ENCODE results near the gene KIAA1549. TPM values are rescaled to one million over a fixed set of nuclear protein-coding genes. Genes with fewer than 3 reads are reported as not detected.

KIAA1549 gene
- polyA plus RNA-seq, 2 donors = 0.16 to 0.20 TPM

- Histone ChIP-seq H3K4me3 (ENCODE audit: low read depth in 1 of 2, low read length in 2 of 2) (no peak overlapping the region), H3K36me3 (ENCODE audit: control insufficient read depth in 2 of 2, insufficient read depth in 2 of 2, low read length in 1 of 2) (no peaks in the 10 kb centered on the region), H3K27ac (ENCODE audit: low read depth in 2 of 2, low read length in 1 of 2) (no peak overlapping the region), H3K9me3 (ENCODE audit: control insufficient read depth in 2 of 2, insufficient read depth in 1 of 2, low read depth in 1 of 2, low read length in 1 of 2) (no peaks in the 10 kb centered on the region), H3K27me3 (ENCODE audit: control insufficient read depth in 1 of 2, insufficient read depth in 2 of 2, low read length in 2 of 2) (no peaks in the 10 kb centered on the region), H3K4me1 (ENCODE audit: control insufficient read depth in 2 of 2, insufficient read depth in 2 of 2, low read length in 1 of 2) (no peaks in the 10 kb centered on the region)
- WGBS, 2 donors = 71 to 76% methylated on average over 6 of the region's 6 CpGs
Measured at GRCh38 chr7:138881579-138882188, 99.5 kb downstream of the KIAA1549 start.

- no peaks in the 10 kb centered on the region for H3K9me3 ChIP-seq (ENCODE audit: control insufficient read depth in 2 of 2, insufficient read depth in 1 of 2, low read depth in 1 of 2, low read length in 1 of 2)
- no peak overlapping the region for H3K4me3 ChIP-seq (ENCODE audit: low read depth in 1 of 2, low read length in 2 of 2)
- H3K27ac ChIP-seq (ENCODE audit: low read depth in 2 of 2, low read length in 1 of 2) = no peak overlapping the region
- no peaks in the 10 kb centered on the region for H3K27me3 ChIP-seq (ENCODE audit: control insufficient read depth in 1 of 2, insufficient read depth in 2 of 2, low read length in 2 of 2)
- H3K4me1 ChIP-seq (ENCODE audit: control insufficient read depth in 2 of 2, insufficient read depth in 2 of 2, low read length in 1 of 2) = no peaks in the 10 kb centered on the region
- no peaks in the 10 kb centered on the region for H3K36me3 ChIP-seq (ENCODE audit: control insufficient read depth in 2 of 2, insufficient read depth in 2 of 2, low read length in 1 of 2)
- WGBS, 2 donors = 58 to 62% methylated on average over 13 of the region's 13 CpGs
Measured at GRCh38 chr7:138880881-138881578, 100.2 kb downstream of the KIAA1549 start.

GRCh38 chr7:138879356-138879755 is 101.8 kb downstream of the KIAA1549 start:
- Histone ChIP-seq H3K9me3 (ENCODE audit: control insufficient read depth in 2 of 2, insufficient read depth in 1 of 2, low read depth in 1 of 2, low read length in 1 of 2) (no peaks in the 10 kb centered on the region), H3K27ac (ENCODE audit: low read depth in 2 of 2, low read length in 1 of 2) (no peak overlapping the region), H3K4me1 (ENCODE audit: control insufficient read depth in 2 of 2, insufficient read depth in 2 of 2, low read length in 1 of 2) (no peaks in the 10 kb centered on the region), H3K27me3 (ENCODE audit: control insufficient read depth in 1 of 2, insufficient read depth in 2 of 2, low read length in 2 of 2) (no peaks in the 10 kb centered on the region), H3K4me3 (ENCODE audit: low read depth in 1 of 2, low read length in 2 of 2) (no peak overlapping the region), H3K36me3 (ENCODE audit: control insufficient read depth in 2 of 2, insufficient read depth in 2 of 2, low read length in 1 of 2) (no peaks in the 10 kb centered on the region)
- WGBS, 2 donors = 92 to 93% methylated on average over 10 of the region's 10 CpGs

- Histone ChIP-seq H3K36me3 (ENCODE audit: control insufficient read depth in 2 of 2, insufficient read depth in 2 of 2, low read length in 1 of 2) (no peaks in the 10 kb centered on the region), H3K4me1 (ENCODE audit: control insufficient read depth in 2 of 2, insufficient read depth in 2 of 2, low read length in 1 of 2) (no peaks in the 10 kb centered on the region), H3K4me3 (ENCODE audit: low read depth in 1 of 2, low read length in 2 of 2) (no peak overlapping the region), H3K27ac (ENCODE audit: low read depth in 2 of 2, low read length in 1 of 2) (no peak overlapping the region), H3K27me3 (ENCODE audit: control insufficient read depth in 1 of 2, insufficient read depth in 2 of 2, low read length in 2 of 2) (no peaks in the 10 kb centered on the region), H3K9me3 (ENCODE audit: control insufficient read depth in 2 of 2, insufficient read depth in 1 of 2, low read depth in 1 of 2, low read length in 1 of 2) (no peaks in the 10 kb centered on the region)
Measured at GRCh38 chr7:138878856-138879255, 102.3 kb downstream of the KIAA1549 start.

GRCh38 chr7:138878051-138878450 is 103.1 kb downstream of the KIAA1549 start:
- Histone ChIP-seq H3K36me3 (ENCODE audit: control insufficient read depth in 2 of 2, insufficient read depth in 2 of 2, low read length in 1 of 2) (no peaks in the 10 kb centered on the region), H3K4me3 (ENCODE audit: low read depth in 1 of 2, low read length in 2 of 2) (no peak overlapping the region), H3K27ac (ENCODE audit: low read depth in 2 of 2, low read length in 1 of 2) (no peak overlapping the region), H3K9me3 (ENCODE audit: control insufficient read depth in 2 of 2, insufficient read depth in 1 of 2, low read depth in 1 of 2, low read length in 1 of 2) (no peaks in the 10 kb centered on the region), H3K4me1 (ENCODE audit: control insufficient read depth in 2 of 2, insufficient read depth in 2 of 2, low read length in 1 of 2) (no peaks in the 10 kb centered on the region), H3K27me3 (ENCODE audit: control insufficient read depth in 1 of 2, insufficient read depth in 2 of 2, low read length in 2 of 2) (no peaks in the 10 kb centered on the region)
- 95 to 97% methylated on average over 7 of the region's 7 CpGs for WGBS, 2 donors

- 87 to 94% methylated on average over 4 of the region's 4 CpGs for WGBS, 2 donors
- Histone ChIP-seq H3K4me3 (ENCODE audit: low read depth in 1 of 2, low read length in 2 of 2) (no peak overlapping the region), H3K27ac (ENCODE audit: low read depth in 2 of 2, low read length in 1 of 2) (no peak overlapping the region), H3K36me3 (ENCODE audit: control insufficient read depth in 2 of 2, insufficient read depth in 2 of 2, low read length in 1 of 2) (no peaks in the 10 kb centered on the region), H3K9me3 (ENCODE audit: control insufficient read depth in 2 of 2, insufficient read depth in 1 of 2, low read depth in 1 of 2, low read length in 1 of 2) (no peaks in the 10 kb centered on the region), H3K27me3 (ENCODE audit: control insufficient read depth in 1 of 2, insufficient read depth in 2 of 2, low read length in 2 of 2) (no peaks in the 10 kb centered on the region), H3K4me1 (ENCODE audit: control insufficient read depth in 2 of 2, insufficient read depth in 2 of 2, low read length in 1 of 2) (no peaks in the 10 kb centered on the region)
Measured at GRCh38 chr7:138876326-138876725, 104.9 kb downstream of the KIAA1549 start.

- H3K27ac ChIP-seq (ENCODE audit: low read depth in 2 of 2, low read length in 1 of 2) = no peak overlapping the region
- H3K36me3 ChIP-seq (ENCODE audit: control insufficient read depth in 2 of 2, insufficient read depth in 2 of 2, low read length in 1 of 2) = no peaks in the 10 kb centered on the region
- H3K9me3 ChIP-seq (ENCODE audit: control insufficient read depth in 2 of 2, insufficient read depth in 1 of 2, low read depth in 1 of 2, low read length in 1 of 2) = no peaks in the 10 kb centered on the region
- H3K4me3 ChIP-seq (ENCODE audit: low read depth in 1 of 2, low read length in 2 of 2) = no peak overlapping the region
- no peaks in the 10 kb centered on the region for H3K4me1 ChIP-seq (ENCODE audit: control insufficient read depth in 2 of 2, insufficient read depth in 2 of 2, low read length in 1 of 2)
- WGBS, 2 donors = 73 to 81% methylated on average over 9 of the region's 9 CpGs
- no peaks in the 10 kb centered on the region for H3K27me3 ChIP-seq (ENCODE audit: control insufficient read depth in 1 of 2, insufficient read depth in 2 of 2, low read length in 2 of 2)
Measured at GRCh38 chr7:138875794-138876193, 105.4 kb downstream of the KIAA1549 start.

- Histone ChIP-seq H3K4me1 (ENCODE audit: control insufficient read depth in 2 of 2, insufficient read depth in 2 of 2, low read length in 1 of 2) (no peaks in the 10 kb centered on the region), H3K27me3 (ENCODE audit: control insufficient read depth in 1 of 2, insufficient read depth in 2 of 2, low read length in 2 of 2) (no peaks in the 10 kb centered on the region), H3K27ac (ENCODE audit: low read depth in 2 of 2, low read length in 1 of 2) (no peak overlapping the region), H3K4me3 (ENCODE audit: low read depth in 1 of 2, low read length in 2 of 2) (no peak overlapping the region), H3K9me3 (ENCODE audit: control insufficient read depth in 2 of 2, insufficient read depth in 1 of 2, low read depth in 1 of 2, low read length in 1 of 2) (peaks cover 0 to 2% of the 10 kb centered on the region in 2 donors), H3K36me3 (ENCODE audit: control insufficient read depth in 2 of 2, insufficient read depth in 2 of 2, low read length in 1 of 2) (peaks cover 0 to 4% of the 10 kb centered on the region in 2 donors)
- WGBS, 2 donors = 74 to 86% methylated on average over 5 of the region's 5 CpGs
Measured at GRCh38 chr7:138873220-138873892, 107.8 kb downstream of the KIAA1549 start.

- Histone ChIP-seq H3K36me3 (ENCODE audit: control insufficient read depth in 2 of 2, insufficient read depth in 2 of 2, low read length in 1 of 2) (peaks cover 0 to 4% of the 10 kb centered on the region in 2 donors), H3K4me3 (ENCODE audit: low read depth in 1 of 2, low read length in 2 of 2) (no peak overlapping the region), H3K27me3 (ENCODE audit: control insufficient read depth in 1 of 2, insufficient read depth in 2 of 2, low read length in 2 of 2) (no peaks in the 10 kb centered on the region), H3K9me3 (ENCODE audit: control insufficient read depth in 2 of 2, insufficient read depth in 1 of 2, low read depth in 1 of 2, low read length in 1 of 2) (peaks cover 0 to 2% of the 10 kb centered on the region in 2 donors), H3K4me1 (ENCODE audit: control insufficient read depth in 2 of 2, insufficient read depth in 2 of 2, low read length in 1 of 2) (no peaks in the 10 kb centered on the region), H3K27ac (ENCODE audit: low read depth in 2 of 2, low read length in 1 of 2) (no peak overlapping the region)
- 75 to 83% methylated on average over 4 of the region's 4 CpGs for whole genome bisulfite sequencing, 2 donors
Measured at GRCh38 chr7:138872576-138872975, 108.6 kb downstream of the KIAA1549 start.

- no peaks in the 10 kb centered on the region for H3K4me1 ChIP-seq (ENCODE audit: control insufficient read depth in 2 of 2, insufficient read depth in 2 of 2, low read length in 1 of 2)
- no peak overlapping the region for H3K4me3 ChIP-seq (ENCODE audit: low read depth in 1 of 2, low read length in 2 of 2)
- H3K36me3 ChIP-seq (ENCODE audit: control insufficient read depth in 2 of 2, insufficient read depth in 2 of 2, low read length in 1 of 2) = peaks cover 0 to 4% of the 10 kb centered on the region in 2 donors
- H3K27me3 ChIP-seq (ENCODE audit: control insufficient read depth in 1 of 2, insufficient read depth in 2 of 2, low read length in 2 of 2) = no peaks in the 10 kb centered on the region
- peaks cover 0 to 2% of the 10 kb centered on the region in 2 donors for H3K9me3 ChIP-seq (ENCODE audit: control insufficient read depth in 2 of 2, insufficient read depth in 1 of 2, low read depth in 1 of 2, low read length in 1 of 2)
- H3K27ac ChIP-seq (ENCODE audit: low read depth in 2 of 2, low read length in 1 of 2) = no peak overlapping the region
- WGBS, 2 donors = 94% methylated on average over 5 of the region's 5 CpGs
Measured at GRCh38 chr7:138871814-138872090, 109.4 kb downstream of the KIAA1549 start.

Data from esophagus (tissue), 2 donors.